BJ (cell line): ENCODE data around the gene TNFRSF4. TPM values are rescaled to one million over a fixed set of nuclear protein-coding genes. Genes with fewer than 3 reads are reported as not detected.

Experiments used
- CTCF ChIA-PET: fragments of 350-600 bp; formaldehyde crosslinking; extraction: SDS; loops from one replicate; lab custom pipeline; 2021; ENCODE audit warnings: antibody characterized with exemption, inconsistent platforms; lab: Yijun Ruan, JAX
- POLR2A ChIA-PET: fragments of 300-600 bp; sonication (Branson Sonifier 250); formaldehyde crosslinking; extraction: SDS; loops from one replicate; lab custom pipeline; 2021; ENCODE audit warnings: antibody characterized with exemption; lab: Charles Lee
- DNase-seq: peaks from one replicate; pipeline ENCODE4 v3.0.0-alpha.2; 2011; ENCODE audit warnings: low read depth
- H3K27me3 ChIP-seq: 2 replicates; pipeline ENCODE4 v1.6.0; 2011; ENCODE audit warnings: low read length; ENCODE audit not compliant: control insufficient read depth, insufficient read depth
- H3K36me3 ChIP-seq: 2 replicates; pipeline ENCODE4 v1.5.1; 2011; ENCODE audit warnings: low read length; ENCODE audit not compliant: control insufficient read depth, insufficient read depth
- H3K4me3 ChIP-seq: 2 replicates; pipeline ENCODE4 v1.5.1; 2011; ENCODE audit warnings: low read depth, mild to moderate bottlenecking, control low read depth, low read length
- polyA plus RNA-seq: library from polyadenylated mRNA; depleted of rRNA; stranded (reverse); fragments of >200 nt; gene quantifications from 2 replicates; pipeline ENCODE4 v1.2.3, GENCODE V29; 2011
- TF ChIP-seq, protein P1 (sequence below): IDR thresholded peaks from 2 replicates; pipeline ENCODE4 v1.5.1; 2011; ENCODE audit warnings: low read depth, mild to moderate bottlenecking, control low read depth, inconsistent platforms, low read length, moderate library complexity; ENCODE audit not compliant: insufficient read depth

TNFRSF4 gene
- polyA plus RNA-seq, 1 experiment: not detected

DNA sequence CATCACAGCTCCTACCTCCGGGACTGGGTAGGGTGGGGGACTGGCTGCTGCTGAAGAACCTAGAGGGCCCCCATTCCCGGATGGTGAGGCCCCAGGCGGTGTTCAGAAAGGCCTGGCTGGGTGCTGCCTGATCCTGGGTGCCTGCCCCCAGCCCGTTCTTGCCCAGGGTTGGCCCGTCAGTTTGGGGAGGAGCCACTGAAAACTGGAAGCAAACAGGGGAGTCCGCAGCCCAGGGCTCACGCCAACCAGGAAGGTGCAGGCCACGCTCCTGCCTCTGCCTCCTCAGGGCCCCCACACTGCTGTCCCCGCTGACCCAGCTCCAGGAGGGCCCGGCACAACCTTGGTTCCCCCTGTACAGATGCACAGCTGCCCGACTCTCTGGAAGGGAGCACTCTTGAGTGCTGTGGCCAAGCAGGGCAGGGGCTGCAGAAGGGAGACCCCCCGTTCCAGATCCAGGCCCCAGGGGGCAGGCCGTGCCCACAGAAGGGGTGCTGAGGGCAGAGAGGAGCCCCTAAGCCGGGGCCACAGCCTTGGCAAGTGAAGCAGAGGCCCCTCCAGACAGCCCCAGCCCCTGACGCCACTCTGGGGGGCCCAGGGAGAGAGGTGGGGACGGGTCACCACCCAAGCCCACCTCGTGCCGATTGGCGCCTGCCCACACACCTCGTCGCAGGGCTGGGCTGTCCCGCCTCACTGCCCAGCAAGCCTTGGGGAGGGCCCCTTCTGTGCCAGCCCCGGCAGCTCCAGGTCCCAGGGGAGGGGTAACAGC lies 27.1 kb upstream of the TNFRSF4 start:
- H3K27me3 ChIP-seq: no peaks in the 10 kb centered on the region
- DNase-seq: no peak
- CTCF ChIA-PET: interaction anchor here (1.2 to 1.8 kb wide), 2 partner anchors 119 to 240 kb away, joined by 3 to 5 read pairs; no protein-coding TSS in a partner anchor
- no peak overlapping the region for H3K4me3 ChIP-seq
- TF ChIP-seq, protein P1, sequence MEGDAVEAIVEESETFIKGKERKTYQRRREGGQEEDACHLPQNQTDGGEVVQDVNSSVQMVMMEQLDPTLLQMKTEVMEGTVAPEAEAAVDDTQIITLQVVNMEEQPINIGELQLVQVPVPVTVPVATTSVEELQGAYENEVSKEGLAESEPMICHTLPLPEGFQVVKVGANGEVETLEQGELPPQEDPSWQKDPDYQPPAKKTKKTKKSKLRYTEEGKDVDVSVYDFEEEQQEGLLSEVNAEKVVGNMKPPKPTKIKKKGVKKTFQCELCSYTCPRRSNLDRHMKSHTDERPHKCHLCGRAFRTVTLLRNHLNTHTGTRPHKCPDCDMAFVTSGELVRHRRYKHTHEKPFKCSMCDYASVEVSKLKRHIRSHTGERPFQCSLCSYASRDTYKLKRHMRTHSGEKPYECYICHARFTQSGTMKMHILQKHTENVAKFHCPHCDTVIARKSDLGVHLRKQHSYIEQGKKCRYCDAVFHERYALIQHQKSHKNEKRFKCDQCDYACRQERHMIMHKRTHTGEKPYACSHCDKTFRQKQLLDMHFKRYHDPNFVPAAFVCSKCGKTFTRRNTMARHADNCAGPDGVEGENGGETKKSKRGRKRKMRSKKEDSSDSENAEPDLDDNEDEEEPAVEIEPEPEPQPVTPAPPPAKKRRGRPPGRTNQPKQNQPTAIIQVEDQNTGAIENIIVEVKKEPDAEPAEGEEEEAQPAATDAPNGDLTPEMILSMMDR: no peak
- POLR2A ChIA-PET: no interaction called here
- H3K36me3 ChIP-seq: no peaks in the 10 kb centered on the region; the same call in 1 of the 2 replicates

GRCh38 chr1:1240348-1240732 lies 26.4 kb upstream of the TNFRSF4 start:
- no peaks in the 10 kb centered on the region; the same call in 1 of the 2 replicates for H3K36me3 ChIP-seq
- H3K27me3 ChIP-seq: no peaks in the 10 kb centered on the region
- H3K4me3 ChIP-seq: no peak overlapping the region
- ChIA-PET POLR2A (no interaction called here), CTCF (interaction anchor here (1.3 to 1.8 kb wide), 3 partner anchors 10 to 118 kb away, joined by 4 to 5 read pairs (median 5); no protein-coding TSS in a partner anchor)
- TF ChIP-seq, protein P1: no peak
- no peak for DNase-seq

DNA sequence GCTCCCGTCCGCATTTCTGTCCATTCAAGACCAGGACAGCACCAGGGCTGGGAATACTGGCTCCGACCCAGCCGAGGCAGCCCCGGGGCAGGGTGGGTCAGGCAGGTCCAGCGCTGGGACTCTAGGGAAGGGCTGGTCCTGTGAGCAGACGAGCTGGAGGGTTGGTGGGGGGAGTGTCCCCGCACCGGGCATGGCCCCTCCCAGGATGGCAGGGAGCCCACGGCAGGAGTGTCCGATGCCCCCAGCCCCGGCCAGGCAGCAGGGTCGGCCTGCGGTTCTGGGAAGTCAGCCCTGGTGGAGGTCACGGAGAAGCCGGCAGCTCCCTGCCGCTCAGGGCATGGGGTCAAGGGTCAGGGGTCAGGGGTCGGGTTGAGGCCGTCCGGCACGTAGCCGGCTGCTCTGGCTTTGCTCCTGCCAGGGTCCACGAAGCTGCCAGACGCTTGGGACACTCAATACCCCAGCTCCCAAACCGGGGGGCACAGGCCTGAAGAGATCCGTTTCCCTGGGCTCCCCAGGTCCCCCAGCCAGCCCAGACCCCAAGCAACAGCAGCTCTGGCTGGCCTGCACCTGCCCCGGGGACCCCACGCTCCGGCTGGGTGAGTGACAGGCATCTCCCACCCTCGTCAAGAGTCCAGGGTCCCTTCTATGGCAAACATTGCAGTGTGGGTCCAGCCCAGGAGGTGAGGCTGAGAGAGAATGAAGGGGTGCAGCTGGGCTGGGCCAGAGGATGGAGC lies 25.8 kb upstream of the TNFRSF4 start:
- Histone ChIP-seq H3K27me3 (no peaks in the 10 kb centered on the region), H3K36me3 (no peaks in the 10 kb centered on the region; the same call in 1 of the 2 replicates), H3K4me3 (no peak overlapping the region)
- CTCF ChIA-PET: interaction anchor here (1.3 to 1.9 kb wide), 4 partner anchors 11 to 118 kb away, joined by 4 to 6 read pairs (median 5); no protein-coding TSS in a partner anchor
- TF ChIP-seq, protein P1: no peak
- no peak for DNase-seq
- POLR2A ChIA-PET: no interaction called here

- ChIA-PET POLR2A (no interaction called here), CTCF (interaction anchor here (1.3 to 1.9 kb wide), 3 partner anchors 11 to 117 kb away, joined by 4 to 6 read pairs (median 5); no protein-coding TSS in a partner anchor)
Observed at GRCh38 chr1:1239227-1239613, 25.3 kb upstream of the TNFRSF4 start.

More at GRCh38 chr1:1239227-1239613, 25.3 kb upstream of the TNFRSF4 start:
- Histone ChIP-seq H3K27me3 (no peaks in the 10 kb centered on the region), H3K4me3 (no peak overlapping the region), H3K36me3 (peaks cover 2% of the 10 kb centered on the region)
- DNase-seq: no peak
- TF ChIP-seq, protein P1: no peak
